ENCODE measurements around the gene OR52A1. TPM values are rescaled to one million over a fixed set of nuclear protein-coding genes. Genes with fewer than 3 reads are reported as not detected.

Gene OR52A1
- total and polyA plus RNA-seq, 9 of the 15 experiments (the other 6 are each of a cell fraction or from before 2014, with no cell fraction given), result under 0.01 to 0.33 (median 0.13) TPM; not detected in 3

- TF ChIP-seq PCBP1 (IDR thresholded peaks at IDR 0.05; ENCODE audit: low read depth, low read length, poor library complexity, severe bottlenecking) (no peak), POLR3A (IDR thresholded peaks at IDR 0.05; ENCODE audit: borderline replicate concordance, extremely low read depth, insufficient read depth, insufficient read length) (no peak), MBD1 (CRISPR knock-in tag; IDR thresholded peaks at IDR 0.05) (no peak), ILK (tag; IDR thresholded peaks at IDR 0.05; ENCODE audit: borderline replicate concordance, low read depth) (no peak), ELF1 (tag; IDR thresholded peaks at IDR 0.05) (no peak), JUN (IDR thresholded peaks at IDR 0.05; ENCODE audit: borderline replicate concordance, low read depth, low read length) (0 out of 2 replicates have a peak, but pooled peaks have one; percentile 37), JUN (CRISPR knock-in tag; IDR thresholded peaks at IDR 0.05; ENCODE audit: borderline replicate concordance) (no peak), HDAC2 (IDR thresholded peaks at IDR 0.05) (no peak), ZNF778 (CRISPR knock-in tag; IDR thresholded peaks at IDR 0.05) (no peak), HBP1 (CRISPR knock-in tag; IDR thresholded peaks at IDR 0.05) (no peak), SMC3 (conservative IDR thresholded peaks at IDR 0.05; ENCODE audit: insufficient read depth, low read depth, low read length) (peak; percentile 85), BRCA1 (IDR thresholded peaks at IDR 0.05) (no peak), BRCA1 (CRISPR knock-in tag; IDR thresholded peaks at IDR 0.05) (no peak), ZSCAN29 (IDR thresholded peaks at IDR 0.05) (no peak), CBX1 (IDR thresholded peaks at IDR 0.05; ENCODE audit: low read depth) (no peak), CTBP1 (IDR thresholded peaks at IDR 0.05; ENCODE audit: borderline replicate concordance) (peak; percentile 57; the same call in 1 of the 2 replicates), HMGXB4 (CRISPR knock-in tag; IDR thresholded peaks at IDR 0.05) (no peak)
- TF ChIP-seq, protein P1, sequence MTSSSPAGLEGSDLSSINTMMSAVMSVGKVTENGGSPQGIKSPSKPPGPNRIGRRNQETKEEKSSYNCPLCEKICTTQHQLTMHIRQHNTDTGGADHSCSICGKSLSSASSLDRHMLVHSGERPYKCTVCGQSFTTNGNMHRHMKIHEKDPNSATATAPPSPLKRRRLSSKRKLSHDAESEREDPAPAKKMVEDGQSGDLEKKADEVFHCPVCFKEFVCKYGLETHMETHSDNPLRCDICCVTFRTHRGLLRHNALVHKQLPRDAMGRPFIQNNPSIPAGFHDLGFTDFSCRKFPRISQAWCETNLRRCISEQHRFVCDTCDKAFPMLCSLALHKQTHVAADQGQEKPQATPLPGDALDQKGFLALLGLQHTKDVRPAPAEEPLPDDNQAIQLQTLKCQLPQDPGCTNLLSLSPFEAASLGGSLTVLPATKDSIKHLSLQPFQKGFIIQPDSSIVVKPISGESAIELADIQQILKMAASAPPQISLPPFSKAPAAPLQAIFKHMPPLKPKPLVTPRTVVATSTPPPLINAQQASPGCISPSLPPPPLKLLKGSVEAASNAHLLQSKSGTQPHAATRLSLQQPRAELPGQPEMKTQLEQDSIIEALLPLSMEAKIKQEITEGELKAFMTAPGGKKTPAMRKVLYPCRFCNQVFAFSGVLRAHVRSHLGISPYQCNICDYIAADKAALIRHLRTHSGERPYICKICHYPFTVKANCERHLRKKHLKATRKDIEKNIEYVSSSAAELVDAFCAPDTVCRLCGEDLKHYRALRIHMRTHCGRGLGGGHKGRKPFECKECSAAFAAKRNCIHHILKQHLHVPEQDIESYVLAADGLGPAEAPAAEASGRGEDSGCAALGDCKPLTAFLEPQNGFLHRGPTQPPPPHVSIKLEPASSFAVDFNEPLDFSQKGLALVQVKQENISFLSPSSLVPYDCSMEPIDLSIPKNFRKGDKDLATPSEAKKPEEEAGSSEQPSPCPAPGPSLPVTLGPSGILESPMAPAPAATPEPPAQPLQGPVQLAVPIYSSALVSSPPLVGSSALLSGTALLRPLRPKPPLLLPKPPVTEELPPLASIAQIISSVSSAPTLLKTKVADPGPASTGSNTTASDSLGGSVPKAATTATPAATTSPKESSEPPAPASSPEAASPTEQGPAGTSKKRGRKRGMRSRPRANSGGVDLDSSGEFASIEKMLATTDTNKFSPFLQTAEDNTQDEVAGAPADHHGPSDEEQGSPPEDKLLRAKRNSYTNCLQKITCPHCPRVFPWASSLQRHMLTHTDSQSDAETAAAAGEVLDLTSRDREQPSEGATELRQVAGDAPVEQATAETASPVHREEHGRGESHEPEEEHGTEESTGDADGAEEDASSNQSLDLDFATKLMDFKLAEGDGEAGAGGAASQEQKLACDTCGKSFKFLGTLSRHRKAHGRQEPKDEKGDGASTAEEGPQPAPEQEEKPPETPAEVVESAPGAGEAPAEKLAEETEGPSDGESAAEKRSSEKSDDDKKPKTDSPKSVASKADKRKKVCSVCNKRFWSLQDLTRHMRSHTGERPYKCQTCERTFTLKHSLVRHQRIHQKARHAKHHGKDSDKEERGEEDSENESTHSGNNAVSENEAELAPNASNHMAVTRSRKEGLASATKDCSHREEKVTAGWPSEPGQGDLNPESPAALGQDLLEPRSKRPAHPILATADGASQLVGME (CRISPR knock-in tag; IDR thresholded peaks at IDR 0.05), result no peak
These were observed 30.6 kb downstream of the OR52A1 start (continued) for GRCh38 chr11:5123802-5124521.
